CD4-positive, alpha-beta T cell treated with Interferon alpha-2 for 1 hour (primary cell): ENCODE measurements around the gene SERPINB10.

Experiments used
- DNase-seq, 2 donors: peaks; one replicate each; pipeline ENCODE4 v3.0.0-alpha.2; 2020 to 2022

The SERPINB10 gene, protein sequence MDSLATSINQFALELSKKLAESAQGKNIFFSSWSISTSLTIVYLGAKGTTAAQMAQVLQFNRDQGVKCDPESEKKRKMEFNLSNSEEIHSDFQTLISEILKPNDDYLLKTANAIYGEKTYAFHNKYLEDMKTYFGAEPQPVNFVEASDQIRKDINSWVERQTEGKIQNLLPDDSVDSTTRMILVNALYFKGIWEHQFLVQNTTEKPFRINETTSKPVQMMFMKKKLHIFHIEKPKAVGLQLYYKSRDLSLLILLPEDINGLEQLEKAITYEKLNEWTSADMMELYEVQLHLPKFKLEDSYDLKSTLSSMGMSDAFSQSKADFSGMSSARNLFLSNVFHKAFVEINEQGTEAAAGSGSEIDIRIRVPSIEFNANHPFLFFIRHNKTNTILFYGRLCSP

GRCh38 chr18:63907664-63908063 is at the start of gene SERPINB10:
SERPINB10 (plus strand) TSS chr18:63907958; CDS start chr18:63915511, 7,553 bp downstream.
- DNase-seq, result no peak

DNA sequence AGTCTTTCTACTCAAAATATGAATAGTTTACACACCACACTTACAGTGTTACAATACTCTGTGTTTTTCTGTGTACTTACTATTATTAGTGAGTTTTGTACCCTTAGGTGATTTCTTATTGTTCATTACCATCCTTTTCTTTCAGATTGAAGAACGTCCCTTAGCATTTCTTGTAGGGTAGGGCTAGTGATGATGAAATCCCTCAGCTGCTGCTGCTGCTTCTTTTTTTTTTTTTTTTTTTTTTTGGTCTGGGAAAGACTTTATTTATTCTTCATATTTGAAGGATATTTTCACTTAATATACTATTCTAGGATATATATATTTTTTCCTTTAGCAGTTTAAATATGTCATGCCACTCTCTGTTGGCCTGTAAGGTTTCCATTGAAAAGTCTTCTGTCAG is 49.3 kb upstream of the SERPINB10 start:
- no peak for DNase-seq

- no peak for DNase-seq
Measured at GRCh38 chr18:63859781-63860475, 47.8 kb upstream of the SERPINB10 start.

- DNase-seq, result no peak
Measured at GRCh38 chr18:63860531-63860930, 47.2 kb upstream of the SERPINB10 start.

GRCh38 chr18:63867368-63868125 is 40.2 kb upstream of the SERPINB10 start:
- no peak for DNase-seq

GRCh38 chr18:63868546-63868945 is 39.2 kb upstream of the SERPINB10 start:
- DNase-seq, result no peak

DNA sequence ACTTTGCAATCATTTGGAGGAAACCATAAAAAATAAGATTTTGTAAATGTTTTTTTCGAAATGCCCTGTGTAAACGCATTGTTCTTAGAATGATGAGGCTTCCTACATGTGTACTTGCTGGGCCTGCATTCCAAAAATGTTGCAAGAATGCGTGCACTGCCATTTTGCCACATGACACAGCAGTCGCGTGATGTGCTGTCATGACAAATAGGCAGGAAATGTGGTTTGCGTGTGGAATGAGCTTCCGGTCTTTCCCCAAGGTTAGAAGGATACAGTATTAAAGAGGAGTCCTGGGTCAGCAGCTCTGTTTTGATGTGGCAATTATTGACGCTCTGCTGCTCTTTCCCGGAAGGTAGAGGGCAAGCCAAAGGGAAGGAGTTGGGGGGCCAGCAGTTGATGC is 38.4 kb upstream of the SERPINB10 start:
- DNase-seq, result peak in 1 of 2 donors; percentile 61

DNA sequence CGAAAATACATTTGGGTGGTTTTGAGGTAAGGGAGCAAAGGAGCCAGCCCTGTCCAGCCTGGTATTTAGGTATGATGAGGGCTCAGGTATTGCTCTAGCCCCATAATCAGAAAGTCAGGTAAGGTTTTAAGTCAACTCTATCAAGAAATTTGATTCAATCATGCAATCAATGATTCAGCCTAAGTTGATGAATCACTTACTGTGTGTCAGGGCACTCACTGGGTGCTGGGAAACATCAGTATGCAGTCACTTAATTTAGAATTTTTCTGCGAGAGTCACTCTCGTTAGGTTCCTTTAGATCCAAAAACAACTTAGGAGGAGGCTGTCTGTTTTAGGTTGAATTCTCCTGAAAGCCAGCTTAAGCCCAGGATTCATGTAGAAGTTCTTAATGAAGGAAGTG is 37.9 kb upstream of the SERPINB10 start:
- DNase-seq, result no peak

DNA sequence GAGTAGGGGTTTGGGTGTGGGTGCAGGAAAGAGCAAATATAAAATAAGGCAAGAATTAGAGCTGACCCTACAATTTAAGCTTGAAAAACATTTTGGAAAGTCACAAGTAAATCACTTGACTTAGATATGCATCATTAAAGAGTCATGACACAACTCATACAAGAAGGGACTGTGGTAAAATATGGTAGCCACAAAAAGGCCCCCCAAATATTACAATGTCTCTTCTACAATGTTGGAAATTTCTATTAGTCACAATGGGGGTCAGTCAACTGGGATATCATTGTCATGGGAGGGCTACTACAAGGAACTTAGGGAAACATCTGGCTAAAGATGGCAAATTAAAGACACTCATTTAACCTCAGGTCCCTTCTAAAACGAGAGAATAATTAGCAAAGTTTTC is 35.9 kb upstream of the SERPINB10 start:
- DNase-seq, result no peak

DNA sequence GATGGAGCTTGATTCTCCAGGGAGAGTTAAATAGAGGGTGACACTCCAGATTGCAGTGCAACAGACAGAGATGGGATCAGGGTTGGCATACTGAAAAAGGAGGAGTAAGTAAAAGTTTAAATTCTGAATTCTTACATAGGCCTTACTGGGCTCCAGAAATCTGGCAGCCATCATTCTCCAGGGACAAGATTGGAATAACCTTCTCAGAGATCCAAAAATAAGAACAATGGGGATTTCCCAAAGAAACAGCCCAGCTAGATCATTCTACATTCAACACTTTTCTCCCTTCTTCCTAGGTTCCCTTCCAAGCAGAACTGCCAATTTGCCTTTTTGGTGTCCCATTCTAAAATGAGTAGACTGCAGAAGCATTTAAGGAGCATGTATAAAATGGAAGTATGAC is 35.2 kb upstream of the SERPINB10 start:
- DNase-seq, result no peak

GRCh38 chr18:63878343-63878742 is 29.4 kb upstream of the SERPINB10 start:
- DNase-seq, result no peak

DNA sequence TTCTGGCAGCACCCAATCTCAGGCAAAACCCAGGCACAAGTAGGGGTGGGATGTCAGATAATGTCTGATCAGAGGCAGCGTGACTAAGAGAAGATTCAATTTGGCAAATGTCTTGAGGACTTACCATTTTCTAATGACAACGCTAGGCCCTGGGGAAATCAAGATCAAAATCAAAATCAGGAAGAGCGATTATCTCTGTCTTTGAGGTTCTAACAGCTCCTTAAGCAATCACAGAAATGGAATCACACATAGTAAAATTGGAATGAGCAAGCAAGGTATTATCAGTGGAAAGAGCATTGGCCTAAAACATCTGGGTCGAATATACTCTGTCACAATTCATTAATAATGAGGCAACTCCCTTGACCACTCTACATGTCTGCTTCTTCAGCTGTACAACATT is 28.8 kb upstream of the SERPINB10 start:
- no peak for DNase-seq

DNA sequence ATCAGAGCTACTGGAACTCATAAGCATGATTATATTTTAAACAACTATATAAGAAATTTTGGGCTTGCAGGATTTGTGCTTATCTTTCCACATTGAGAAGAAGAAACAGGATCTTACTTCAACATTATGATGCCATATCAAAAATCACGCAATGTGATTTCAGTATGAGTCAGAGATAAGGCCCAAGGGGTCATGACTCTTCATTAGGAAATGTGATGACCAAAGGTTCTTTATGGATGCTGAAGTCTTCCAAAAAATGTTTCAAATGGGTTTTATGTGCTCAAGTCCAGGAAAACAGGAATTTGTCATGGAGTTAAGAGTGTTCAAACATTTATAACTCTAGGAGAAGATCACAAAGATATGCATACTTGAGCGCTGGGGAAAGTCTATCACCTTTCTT is 28.0 kb upstream of the SERPINB10 start:
- no peak for DNase-seq

DNA sequence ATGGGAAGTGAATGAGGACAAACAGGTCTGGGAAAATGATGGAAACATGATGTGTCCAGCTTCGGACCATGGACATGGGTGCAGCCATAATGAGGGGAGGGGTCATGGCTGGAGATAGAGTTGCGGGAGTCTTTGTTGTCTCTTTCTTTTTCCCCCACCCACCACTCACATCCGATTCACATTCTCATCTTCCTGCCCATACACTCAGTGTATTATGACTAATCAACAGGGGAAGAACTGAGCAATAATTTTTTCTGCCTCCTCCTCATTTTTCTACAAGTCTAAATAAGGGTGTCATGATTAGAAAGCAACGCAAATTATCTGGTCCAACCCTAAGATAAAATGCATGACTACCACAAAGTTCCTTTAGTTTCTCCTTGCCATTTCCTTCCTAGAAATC is 25.9 kb upstream of the SERPINB10 start:
- DNase-seq, result no peak

GRCh38 chr18:63882333-63883141 is 25.2 kb upstream of the SERPINB10 start:
- DNase-seq, result no peak

GRCh38 chr18:63883617-63884016 is 24.1 kb upstream of the SERPINB10 start:
- no peak for DNase-seq

DNA sequence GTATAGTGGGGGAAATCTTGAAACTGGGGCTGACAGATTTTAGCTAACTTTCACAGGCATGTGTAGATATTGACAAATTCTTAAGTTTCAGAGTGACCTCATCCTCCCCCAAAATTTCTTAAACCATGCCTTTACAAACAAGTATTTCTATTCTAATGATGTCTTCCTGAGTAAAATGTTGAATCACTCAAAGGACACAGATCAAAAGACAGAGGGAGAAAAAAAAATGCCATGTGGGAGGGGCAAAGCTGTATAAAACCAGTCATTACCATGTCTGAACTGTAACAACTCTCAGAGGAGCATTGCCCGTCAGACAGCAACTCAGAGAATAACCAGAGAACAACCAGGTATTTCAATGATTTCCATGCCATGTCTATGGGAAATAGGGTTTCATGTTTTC is 20.3 kb upstream of the SERPINB10 start, which contains the start of gene SERPINB2:
Gene SERPINB2, plus strand, starts transcription at position 282 of the 400 bp plus-strand sequence. CDS start 3,740 bp downstream, outside the sequence.
- DNase-seq, result no peak

DNA sequence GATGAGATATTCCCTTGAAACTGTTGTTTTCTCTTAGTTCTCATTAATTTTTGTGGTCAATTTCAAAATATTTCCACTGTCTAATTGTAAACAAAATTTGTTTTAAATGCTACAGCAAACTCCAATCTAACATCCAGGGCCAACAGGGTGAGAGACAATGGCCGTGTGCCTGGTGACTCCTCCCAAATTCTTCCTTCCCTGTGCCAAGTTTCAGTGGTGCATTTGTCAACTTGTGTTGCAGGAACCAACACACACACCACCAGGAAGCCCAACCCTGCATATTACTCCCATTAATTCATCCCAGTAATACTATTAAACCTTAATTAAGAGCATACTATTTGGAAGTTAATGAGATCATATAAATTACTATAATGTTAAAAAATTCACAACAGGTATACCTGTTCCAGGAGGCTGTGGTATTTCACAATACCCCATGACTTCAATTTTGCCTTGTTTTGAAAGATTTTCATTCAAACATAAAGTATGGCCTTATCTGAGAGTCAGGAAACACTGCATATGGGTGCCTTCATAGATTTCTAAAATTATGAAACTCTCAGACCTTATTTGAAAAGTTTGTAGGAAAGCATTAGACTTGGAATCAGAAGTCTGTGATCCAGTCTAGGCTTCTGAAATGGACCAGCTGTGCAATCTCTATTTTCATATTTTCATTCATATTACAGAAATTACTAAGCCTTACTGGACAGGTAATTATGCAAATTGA is 19.1 kb upstream of the SERPINB10 start:
- DNase-seq, result no peak

DNA sequence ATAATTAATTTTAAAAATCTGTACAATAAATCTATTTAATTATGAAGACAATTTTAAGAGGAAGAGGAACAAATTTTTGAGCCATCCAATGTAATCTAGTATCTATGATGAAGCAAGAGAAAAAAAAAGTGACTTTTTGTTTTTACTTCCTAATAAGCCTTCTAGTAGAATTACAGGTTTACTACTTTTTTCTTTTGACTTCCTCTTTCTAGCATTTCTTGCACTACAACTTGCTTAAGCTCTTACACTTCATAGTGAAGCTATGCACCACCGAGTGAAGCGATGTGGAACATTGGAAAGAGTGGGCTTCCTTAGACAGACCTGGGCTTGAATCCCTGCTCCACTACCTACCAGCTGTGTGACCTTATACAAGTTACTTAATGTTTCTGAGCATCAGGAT is 18.1 kb upstream of the SERPINB10 start:
- no peak for DNase-seq

DNA sequence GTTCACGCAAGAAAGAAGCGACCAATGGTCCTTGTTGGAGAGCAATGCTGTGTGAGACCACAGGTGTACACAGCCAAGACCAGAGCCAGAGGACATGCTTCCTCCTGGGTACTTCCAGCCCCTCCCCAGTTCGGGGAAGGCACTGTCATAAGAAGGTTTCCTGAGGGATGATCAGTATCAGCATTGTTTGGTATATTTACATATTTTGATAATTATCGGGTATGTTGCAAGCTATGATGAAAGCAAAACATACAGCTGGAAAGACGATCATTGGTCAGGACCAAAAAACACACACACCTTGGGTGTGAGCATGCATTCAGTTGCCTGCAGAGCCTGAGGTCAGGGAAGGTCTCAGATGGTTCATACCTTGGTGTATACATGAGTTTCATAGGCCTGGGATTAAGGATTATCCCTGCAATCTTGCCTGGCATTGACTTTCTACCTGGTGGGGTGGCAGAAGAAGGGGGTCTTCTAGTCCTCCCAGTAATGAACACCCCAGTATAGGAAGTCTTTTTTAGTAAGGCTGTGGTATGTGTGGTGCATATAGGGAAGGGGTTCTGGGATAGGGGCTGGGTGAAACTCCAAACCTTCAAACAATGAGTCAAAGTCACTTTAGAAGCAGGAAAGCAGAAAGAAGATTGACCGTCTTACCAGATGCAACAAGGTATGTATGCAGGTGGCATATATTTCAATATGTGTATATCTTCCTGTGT is 17.4 kb upstream of the SERPINB10 start:
- DNase-seq, result no peak

- DNase-seq, result no peak
Measured at GRCh38 chr18:63890950-63891304, 16.8 kb upstream of the SERPINB10 start.
